Endodermal cell (in vitro differentiated cells): ENCODE measurements around the gene YARS1. TPM values are rescaled to one million over a fixed set of nuclear protein-coding genes. Genes with fewer than 3 reads are reported as not detected.

Experiments
- DNase-seq: peaks from one replicate; pipeline ENCODE4 v3.0.0-alpha.2; 2017
- H3K27ac ChIP-seq: 2 replicates; pipeline ENCODE4 v1.5.1; 2013; ENCODE audit warnings: mild to moderate bottlenecking, low read depth, low read length, moderate library complexity
- H3K27me3 ChIP-seq: 2 replicates; pipeline ENCODE4 v1.6.1; 2013; ENCODE audit warnings: mild to moderate bottlenecking, low read length, moderate library complexity; ENCODE audit not compliant: insufficient read depth, control insufficient read depth, poor library complexity, severe bottlenecking
- H3K36me3 ChIP-seq: 2 replicates; pipeline ENCODE4 v1.7.0; 2013; ENCODE audit warnings: mild to moderate bottlenecking, low read length, moderate library complexity; ENCODE audit not compliant: control insufficient read depth, insufficient read depth
- H3K4me1 ChIP-seq: one replicate; pipeline ENCODE4 v1.7.0; 2013; ENCODE audit warnings: low read length; ENCODE audit not compliant: control insufficient read depth, insufficient read depth
- H3K4me3 ChIP-seq: 2 replicates; pipeline ENCODE4 v1.5.1; 2013; ENCODE audit warnings: mild to moderate bottlenecking, low read length, moderate library complexity
- H3K9ac ChIP-seq: 2 replicates; pipeline ENCODE4 v1.6.1; 2013; ENCODE audit warnings: mild to moderate bottlenecking, low read length, moderate library complexity; ENCODE audit not compliant: poor library complexity, severe bottlenecking; ENCODE audit errors: extremely low read depth
- H3K9me3 ChIP-seq: 2 replicates; pipeline ENCODE4 v1.6.1; 2013; ENCODE audit warnings: mild to moderate bottlenecking, low read length, moderate library complexity; ENCODE audit not compliant: control insufficient read depth
- H3K27ac Mint-ChIP-seq: 2 replicates; pipeline ENCODE4 v1.8.0; 2020; ENCODE audit warnings: mixed read lengths
- H3K27me3 Mint-ChIP-seq: 2 replicates; pipeline ENCODE4 v1.8.0; 2021; ENCODE audit warnings: mild to moderate bottlenecking, mixed read lengths; ENCODE audit not compliant: insufficient read depth
- H3K36me3 Mint-ChIP-seq: 2 replicates; pipeline ENCODE4 v1.8.0; 2020; ENCODE audit warnings: low read depth, mixed read lengths
- H3K4me1 Mint-ChIP-seq: 2 replicates; pipeline ENCODE4 v1.8.0; 2020; ENCODE audit warnings: mixed read lengths
- H3K4me3 Mint-ChIP-seq: 2 replicates; pipeline ENCODE4 v1.8.0; 2020; ENCODE audit warnings: mild to moderate bottlenecking, moderate library complexity, mixed read lengths
- H3K9me3 Mint-ChIP-seq: 2 replicates; pipeline ENCODE4 v1.8.0; 2020; ENCODE audit warnings: mild to moderate bottlenecking, mixed read lengths
- CTCF ChIP-seq: fragments of 200-600 bp; sonication (generic); conservative IDR thresholded peaks from 2 replicates; pipeline ENCODE4 v1.5.0; 2021; ENCODE audit warnings: antibody characterized with exemption, mild to moderate bottlenecking
- WGBS, 2 experiments: methylation state at CpG; one replicate each; pipeline versions ENCODE4 v1.1.5 to v1.1.7; 2013; ENCODE audit warnings: missing lambda C conversion rate in 2 of 2, mixed read lengths in 1 of 2; ENCODE audit not compliant: insufficient coverage in 1 of 2, insufficient read length in 1 of 2; 5-methylcytosine and 5-hydroxymethylcytosine counted together
- total RNA-seq, 2 donors: library from RNA; stranded (reverse); fragmentation: NEBNext Ultra II Directional in 1 of 2; extraction: Animal tissue kit (Norgen Biotek cat#: 25700) in 1 of 2; gene quantifications; 2 replicates in 1 of 2; 3 replicates in 1 of 2; pipeline ENCODE4 v1.2.1, GENCODE V29; 2021

YARS1 gene
- total RNA-seq, 2 donors from 2014 or later, result 141 to 154 TPM

GRCh38 chr1:32817815-32818786 is 943 bp upstream of the YARS1 start:
- Histone ChIP-seq H3K4me1 (peaks cover 3% of the 10 kb centered on the region), H3K9ac (peak overlapping the region; percentile 81), H3K36me3 (peaks cover 32% of the 10 kb centered on the region), H3K9me3 (peaks cover 8% of the 10 kb centered on the region), H3K27me3 (no peaks in the 10 kb centered on the region), H3K4me3 (peak overlapping the region; percentile 100), H3K27ac (peak overlapping the region; percentile 94)
- peaks cover 2% of the 10 kb centered on the region for H3K9me3 Mint-ChIP-seq
- no peaks in the 10 kb centered on the region for H3K27me3 Mint-ChIP-seq
- 2% methylated on average over 10 to 51 of the region's 51 CpGs for WGBS, 2 experiments
- peak overlapping the region; percentile 98 for H3K27ac Mint-ChIP-seq
- H3K4me3 Mint-ChIP-seq, result peak overlapping the region; percentile 93
- H3K36me3 Mint-ChIP-seq, result peaks cover 33% of the 10 kb centered on the region
- H3K4me1 Mint-ChIP-seq, result peaks cover 24% of the 10 kb centered on the region
- TF ChIP-seq CTCF, result no peak
- peak; percentile 92 for DNase-seq

GRCh38 chr1:32816676-32817158 is 441 bp downstream of the YARS1 start:
- 0% methylated on average over 5 to 14 of the region's 15 CpGs for WGBS, 2 experiments
- Histone ChIP-seq H3K9me3 (peaks cover 8% of the 10 kb centered on the region), H3K27ac (peak overlapping the region; percentile 91), H3K9ac (peak overlapping the region; percentile 96), H3K4me3 (peak overlapping the region; percentile 100), H3K36me3 (peaks cover 34% of the 10 kb centered on the region), H3K4me1 (peaks cover 7% of the 10 kb centered on the region), H3K27me3 (no peaks in the 10 kb centered on the region)
- no peak for DNase-seq
- no peaks in the 10 kb centered on the region for H3K27me3 Mint-ChIP-seq
- H3K36me3 Mint-ChIP-seq, result peaks cover 37% of the 10 kb centered on the region
- TF ChIP-seq CTCF, result no peak
- peak overlapping the region; percentile 93 for H3K4me3 Mint-ChIP-seq
- peaks cover 28% of the 10 kb centered on the region for H3K4me1 Mint-ChIP-seq
- H3K9me3 Mint-ChIP-seq, result peaks cover 2% of the 10 kb centered on the region
- peak overlapping the region; percentile 98 for H3K27ac Mint-ChIP-seq

GRCh38 chr1:32813941-32814739 is 3.0 kb downstream of the YARS1 start:
- Histone ChIP-seq H3K9ac (no peak overlapping the region), H3K27ac (no peak overlapping the region), H3K27me3 (no peaks in the 10 kb centered on the region), H3K9me3 (peaks cover 13% of the 10 kb centered on the region), H3K4me3 (peak overlapping the region; percentile 100), H3K4me1 (peaks cover 7% of the 10 kb centered on the region), H3K36me3 (peaks cover 55% of the 10 kb centered on the region)
- Mint-ChIP-seq H3K27me3 (no peaks in the 10 kb centered on the region), H3K36me3 (peaks cover 60% of the 10 kb centered on the region), H3K4me3 (no peak overlapping the region), H3K4me1 (peaks cover 44% of the 10 kb centered on the region), H3K27ac (peak overlapping the region; percentile 2), H3K9me3 (peaks cover 2% of the 10 kb centered on the region)
- no peak for DNase-seq
- 86 to 93% methylated on average over 10 to 11 of the region's 11 CpGs for WGBS, 2 experiments
- no peak for TF ChIP-seq CTCF
